A673 (cell line): ENCODE results near the gene TMEM203. TPM values are rescaled to one million over a fixed set of nuclear protein-coding genes. Genes with fewer than 3 reads are reported as not detected.

Experiments
- BruUV-seq: library from RNA; stranded (reverse); fragments of 400-500 nt; replicated peaks from 2 replicates; lab custom pipeline; 2021; lab: Mats Ljungman, UMichigan
- CTCF ChIA-PET: fragments of 300-600 bp; sonication (Branson Sonifier 250); formaldehyde crosslinking; loops from one replicate; lab custom pipeline; 2022; ENCODE audit warnings: antibody characterized with exemption; lab: Charles Lee
- POLR2A ChIA-PET: fragments of 300-600 bp; sonication (Branson Sonifier 250); formaldehyde crosslinking; loops from one replicate; lab custom pipeline; 2022; ENCODE audit warnings: antibody characterized with exemption; ENCODE audit not compliant: low non-redundant PET; lab: Charles Lee
- DNase-seq: peaks from one replicate; pipeline ENCODE4 v3.0.0-alpha.2; 2015; ENCODE audit warnings: low spot score
- H3K27ac ChIP-seq: fragments of 200-600 bp; sonication (generic); 2 replicates; pipeline ENCODE4 v1.5.1; 2016; ENCODE audit warnings: mixed run types, low read depth, mild to moderate bottlenecking, mixed read lengths, antibody characterized with exemption, low read length; ENCODE audit not compliant: poor library complexity, severe bottlenecking
- H3K27me3 ChIP-seq: fragments of 200-600 bp; sonication (generic); replicated peaks from 2 replicates; pipeline ENCODE4 v1.6.1; 2017; ENCODE audit warnings: mixed run types, low read depth, mild to moderate bottlenecking, mixed read lengths, antibody characterized with exemption, low read length; ENCODE audit not compliant: insufficient read depth, poor library complexity
- H3K36me3 ChIP-seq: fragments of 200-600 bp; sonication (generic); 2 replicates; pipeline ENCODE4 v1.6.1; 2016; ENCODE audit warnings: mixed run types, mild to moderate bottlenecking, mixed read lengths, antibody characterized with exemption, low read length; ENCODE audit not compliant: insufficient read depth, poor library complexity, severe bottlenecking
- H3K4me1 ChIP-seq: fragments of 200-600 bp; sonication (generic); 2 replicates; pipeline ENCODE4 v1.6.1; 2017; ENCODE audit warnings: mixed run types, mild to moderate bottlenecking, mixed read lengths, antibody characterized with exemption, low read length; ENCODE audit not compliant: insufficient read depth, poor library complexity, severe bottlenecking
- H3K4me3 ChIP-seq: fragments of 200-600 bp; sonication (generic); 2 replicates; pipeline ENCODE4 v1.5.1; 2016; ENCODE audit warnings: low read depth, mixed run types, mild to moderate bottlenecking, mixed read lengths, low read length; ENCODE audit not compliant: poor library complexity, severe bottlenecking
- H3K9me3 ChIP-seq: fragments of 200-600 bp; sonication (generic); 2 replicates; pipeline ENCODE4 v1.6.1; 2016; ENCODE audit warnings: mixed run types, low read depth, mild to moderate bottlenecking, mixed read lengths, antibody characterized with exemption, low read length; ENCODE audit not compliant: poor library complexity, severe bottlenecking
- CTCF ChIP-seq: fragments of 300-800, 200-600 bp; sonication (generic); conservative IDR thresholded peaks from 2 replicates; pipeline ENCODE4 v1.5.1; 2017; ENCODE audit warnings: low read depth, mild to moderate bottlenecking, antibody characterized with exemption, low read length, moderate library complexity, mixed read lengths
- EZH2 ChIP-seq: fragments of 200-600 bp; sonication (generic); IDR thresholded peaks from 2 replicates; pipeline ENCODE4 v1.6.1; 2017; ENCODE audit warnings: borderline replicate concordance, low read depth, mild to moderate bottlenecking, mixed read lengths, antibody characterized with exemption, low read length; ENCODE audit not compliant: poor library complexity, severe bottlenecking
- intact Hi-C: fragments of 100-400 bp; cut with micrococcal nuclease; formaldehyde crosslinking; loops from one replicate; pipeline ENCODE4 v1.10.0; 2022; ENCODE audit not compliant: unreplicated experiment
- total RNA-seq: library from RNA; stranded (reverse); gene quantifications from 2 replicates; pipeline ENCODE4 v1.2.3, GENCODE V29; 2021

TMEM203 gene
- total RNA-seq, 1 experiment from 2014 or later = 37.5 TPM

GRCh38 chr9:137247916-137248175 is 42.4 kb upstream of the TMEM203 start:
- H3K27me3 ChIP-seq = no peaks in the 10 kb centered on the region
- TF ChIP-seq EZH2 = no peak
- H3K4me3 ChIP-seq = no peak overlapping the region
- POLR2A ChIA-PET = no interaction called here
- CTCF ChIA-PET = no interaction called here
- H3K27ac ChIP-seq = no peak overlapping the region
- no peak for DNase-seq
- peaks cover 18% of the 10 kb centered on the region for H3K4me1 ChIP-seq
- no peaks in the 10 kb centered on the region for H3K9me3 ChIP-seq
- intact Hi-C loops = no loop called here
- no TSS peak for BruUV-seq
- H3K36me3 ChIP-seq = peaks cover 11% of the 10 kb centered on the region

GRCh38 chr9:137247135-137247915 is 41.9 kb upstream of the TMEM203 start:
- no peak for DNase-seq
- no peaks in the 10 kb centered on the region for H3K27me3 ChIP-seq
- H3K36me3 ChIP-seq = peaks cover 16% of the 10 kb centered on the region
- H3K4me3 ChIP-seq = no peak overlapping the region
- intact Hi-C loops = no loop called here
- no TSS peak for BruUV-seq
- CTCF ChIA-PET = interaction anchor here (0.5 kb wide), 1 partner anchor 24 kb away, joined by 8 read pairs; no protein-coding TSS in a partner anchor
- H3K4me1 ChIP-seq = peaks cover 24% of the 10 kb centered on the region
- POLR2A ChIA-PET = no interaction called here
- no peak overlapping the region for H3K27ac ChIP-seq
- TF ChIP-seq CTCF = no peak
- no peak for TF ChIP-seq EZH2
- no peaks in the 10 kb centered on the region for H3K9me3 ChIP-seq

GRCh38 chr9:137245450-137246421 is 40.3 kb upstream of the TMEM203 start:
- CTCF ChIA-PET = no interaction called here
- no peak overlapping the region for H3K27ac ChIP-seq
- TF ChIP-seq CTCF = no peak
- TF ChIP-seq EZH2 = no peak
- no TSS peak for BruUV-seq
- H3K36me3 ChIP-seq = peaks cover 24% of the 10 kb centered on the region
- H3K27me3 ChIP-seq = no peaks in the 10 kb centered on the region
- no peak for DNase-seq
- no peaks in the 10 kb centered on the region for H3K9me3 ChIP-seq
- H3K4me1 ChIP-seq = peaks cover 26% of the 10 kb centered on the region
- intact Hi-C loops = no loop called here
- H3K4me3 ChIP-seq = no peak overlapping the region
- POLR2A ChIA-PET = interaction anchor here (0.7 kb wide), 1 partner anchor 9 kb away, joined by 7 read pairs; no protein-coding TSS in a partner anchor
